Measurements from ENCODE around the gene TP53I11. TPM values are rescaled to one million over a fixed set of nuclear protein-coding genes. Genes with fewer than 3 reads are reported as not detected.

Gene TP53I11
- total RNA-seq, 1 donor, result 47.8 TPM

- Histone ChIP-seq H3K36me3 (ENCODE audit: insufficient read depth, low read length) (no peaks in the 10 kb centered on the region), H4K20me1 (ENCODE audit: insufficient read depth, low read length) (no peaks in the 10 kb centered on the region), H3K79me2 (ENCODE audit: insufficient read depth, low read length) (no peaks in the 10 kb centered on the region), H3K4me3 (ENCODE audit: insufficient read depth, low read length) (no peak overlapping the region), H3K9me3 (ENCODE audit: low read depth, low read length) (no peaks in the 10 kb centered on the region), H3K4me1 (ENCODE audit: insufficient read depth, low read length) (peaks cover 12% of the 10 kb centered on the region), H3K4me2 (ENCODE audit: insufficient read depth, low read length) (no peak overlapping the region), H2AFZ (ENCODE audit: low read length) (no peak overlapping the region), H3K27me3 (ENCODE audit: insufficient read depth, low read length) (peaks cover 10% of the 10 kb centered on the region), H3K27ac (ENCODE audit: low read depth, low read length) (no peak overlapping the region)
- DNase-seq (ENCODE audit: insufficient read length, low spot score, missing footprints), result peak; percentile 96
- TF ChIP-seq CTCF (IDR thresholded peaks at IDR 0.05; ENCODE audit: extremely low read depth, low read depth, low read length), result no peak
These were observed 63.9 kb downstream of the TP53I11 start for GRCh38 chr11:44886790-44887140.

GRCh38 chr11:44885919-44886789 is 64.5 kb downstream of the TP53I11 start:
- H3K79me2 ChIP-seq (ENCODE audit: insufficient read depth, low read length), result no peaks in the 10 kb centered on the region
- no peak overlapping the region for H2AFZ ChIP-seq (ENCODE audit: low read length)
- peak; percentile 53 for DNase-seq (ENCODE audit: insufficient read length, low spot score, missing footprints)
- H3K27me3 ChIP-seq (ENCODE audit: insufficient read depth, low read length), result peaks cover 10% of the 10 kb centered on the region
- H3K4me3 ChIP-seq (ENCODE audit: insufficient read depth, low read length), result no peak overlapping the region
- no peaks in the 10 kb centered on the region for H4K20me1 ChIP-seq (ENCODE audit: insufficient read depth, low read length)
- H3K36me3 ChIP-seq (ENCODE audit: insufficient read depth, low read length), result no peaks in the 10 kb centered on the region
- no peak overlapping the region for H3K4me2 ChIP-seq (ENCODE audit: insufficient read depth, low read length)
- no peak overlapping the region for H3K27ac ChIP-seq (ENCODE audit: low read depth, low read length)
- peaks cover 12% of the 10 kb centered on the region for H3K4me1 ChIP-seq (ENCODE audit: insufficient read depth, low read length)
- no peak for TF ChIP-seq CTCF (IDR thresholded peaks at IDR 0.05; ENCODE audit: extremely low read depth, low read depth, low read length)
- no peaks in the 10 kb centered on the region for H3K9me3 ChIP-seq (ENCODE audit: low read depth, low read length)

DNA sequence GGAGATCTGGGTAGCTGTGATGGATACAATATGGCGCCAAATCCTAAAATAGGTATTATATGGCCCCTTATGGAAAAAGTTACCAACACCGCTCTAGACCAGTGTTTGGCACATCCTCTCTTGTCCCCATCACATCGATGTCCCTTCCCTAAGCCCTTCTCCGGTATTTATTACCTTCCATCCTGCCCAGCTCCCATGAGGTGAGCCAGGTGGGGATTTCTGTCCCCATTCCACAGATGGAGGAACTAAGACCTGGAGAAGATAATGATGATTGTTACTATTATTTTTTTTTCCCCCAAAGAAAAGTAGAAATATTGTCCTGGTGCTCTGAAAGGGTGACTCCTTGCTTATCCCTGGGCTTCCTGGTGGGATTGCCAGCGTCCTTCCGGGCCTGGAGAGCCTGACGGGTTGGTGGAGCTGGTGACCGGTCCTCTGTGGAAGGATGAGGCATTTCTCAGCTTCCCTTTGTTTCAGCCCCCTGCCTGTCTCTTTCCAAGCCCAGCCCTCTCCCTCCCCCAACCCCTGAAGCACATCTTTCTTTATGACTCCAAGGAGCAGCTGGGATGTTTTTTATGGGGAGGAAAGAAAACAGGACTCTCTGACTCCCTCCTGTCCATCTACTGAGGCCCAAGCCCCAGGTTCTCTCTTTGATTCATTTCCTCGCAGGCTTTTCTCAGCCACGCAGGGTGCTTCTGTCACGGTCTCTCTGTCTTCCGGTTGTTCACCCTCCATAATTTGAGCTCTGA is 65.4 kb downstream of the TP53I11 start:
- DNase-seq (ENCODE audit: insufficient read length, low spot score, missing footprints), result peak; percentile 70
- no peak for TF ChIP-seq CTCF (IDR thresholded peaks at IDR 0.05; ENCODE audit: extremely low read depth, low read depth, low read length)
- Histone ChIP-seq H3K36me3 (ENCODE audit: insufficient read depth, low read length) (no peaks in the 10 kb centered on the region), H3K27me3 (ENCODE audit: insufficient read depth, low read length) (peaks cover 10% of the 10 kb centered on the region), H3K4me3 (ENCODE audit: insufficient read depth, low read length) (no peak overlapping the region), H4K20me1 (ENCODE audit: insufficient read depth, low read length) (no peaks in the 10 kb centered on the region), H2AFZ (ENCODE audit: low read length) (no peak overlapping the region), H3K4me1 (ENCODE audit: insufficient read depth, low read length) (peaks cover 12% of the 10 kb centered on the region), H3K4me2 (ENCODE audit: insufficient read depth, low read length) (no peak overlapping the region), H3K27ac (ENCODE audit: low read depth, low read length) (no peak overlapping the region), H3K79me2 (ENCODE audit: insufficient read depth, low read length) (no peaks in the 10 kb centered on the region), H3K9me3 (ENCODE audit: low read depth, low read length) (no peaks in the 10 kb centered on the region)

GRCh38 chr11:44884056-44884455 is 66.6 kb downstream of the TP53I11 start:
- Histone ChIP-seq H3K4me1 (ENCODE audit: insufficient read depth, low read length) (peaks cover 12% of the 10 kb centered on the region), H3K4me3 (ENCODE audit: insufficient read depth, low read length) (no peak overlapping the region), H3K27ac (ENCODE audit: low read depth, low read length) (no peak overlapping the region), H3K36me3 (ENCODE audit: insufficient read depth, low read length) (no peaks in the 10 kb centered on the region), H3K4me2 (ENCODE audit: insufficient read depth, low read length) (no peak overlapping the region), H2AFZ (ENCODE audit: low read length) (no peak overlapping the region), H3K27me3 (ENCODE audit: insufficient read depth, low read length) (peaks cover 10% of the 10 kb centered on the region), H4K20me1 (ENCODE audit: insufficient read depth, low read length) (no peaks in the 10 kb centered on the region), H3K9me3 (ENCODE audit: low read depth, low read length) (no peaks in the 10 kb centered on the region), H3K79me2 (ENCODE audit: insufficient read depth, low read length) (no peaks in the 10 kb centered on the region)
- TF ChIP-seq CTCF (IDR thresholded peaks at IDR 0.05; ENCODE audit: extremely low read depth, low read depth, low read length), result no peak
- peak; percentile 54 for DNase-seq (ENCODE audit: insufficient read length, low spot score, missing footprints)
